H1 (cell line): ENCODE data around the gene MRTFB. TPM values are rescaled to one million over a fixed set of nuclear protein-coding genes. Genes with fewer than 3 reads are reported as not detected.

Experiments used
- ASH2L ChIP-seq: fragments of 200-600, 300-600 bp; sonication (generic); IDR thresholded peaks from one replicate; pipeline ENCODE4 v1.7.1; 2017; ENCODE audit warnings: low read length
- CTCF ChIP-seq, 3 experiments: IDR thresholded peaks; 1 replicate in 2 of 3; 2 replicates in 1 of 3; pipeline versions ENCODE4 v1.5.1 to v1.6.1; 2011; ENCODE audit warnings: low read length in 3 of 3, mild to moderate bottlenecking in 3 of 3, inconsistent platforms in 2 of 3, low read depth in 1 of 3, moderate library complexity in 1 of 3; ENCODE audit not compliant: insufficient read depth in 1 of 3; ENCODE audit errors: control extremely low read depth in 1 of 3
- HDAC6 ChIP-seq: IDR thresholded peaks from one replicate; pipeline ENCODE4 v1.7.1; 2012; ENCODE audit warnings: low read depth, mild to moderate bottlenecking, inconsistent platforms, low read length, moderate library complexity
- RBBP5 ChIP-seq: IDR thresholded peaks from 2 replicates; pipeline ENCODE4 v1.7.1; 2012; ENCODE audit warnings: low read depth, mild to moderate bottlenecking, inconsistent platforms, low read length, moderate library complexity, borderline replicate concordance
- YY1 ChIP-seq: IDR thresholded peaks from 2 replicates; pipeline ENCODE4 v1.6.1; 2011; ENCODE audit warnings: low read depth, mild to moderate bottlenecking, low read length
- polyA plus RNA-seq, 7 experiments: library from polyadenylated mRNA; depleted of rRNA in 3 of 7; stranded (reverse) in 5 of 7; unstranded in 2 of 7; fragments of >200 nt in 5 of 7; fragments of 200-250 nt in 2 of 7; gene quantifications; 1 replicate in 5 of 7; 2 replicates in 1 of 7; 4 replicates in 1 of 7; pipeline versions ENCODE4 v1.2.1 to v1.2.3, GENCODE V29; 2011 to 2013; ENCODE audit warnings: missing spikeins in 2 of 7, mixed read lengths in 2 of 7
- total RNA-seq: library from RNA; stranded (reverse); fragmentation: NEBNext Ultra II Directional; extraction: Animal tissue kit (Norgen Biotek cat#: 25700); gene quantifications from 2 replicates; pipeline ENCODE4 v1.2.1, GENCODE V29; 2021

The MRTFB gene
- total and polyA plus RNA-seq, 2 of the 8 experiments (the other 6 are each of a cell fraction or from before 2014, with no cell fraction given), result 13.5 to 34.9 TPM

DNA sequence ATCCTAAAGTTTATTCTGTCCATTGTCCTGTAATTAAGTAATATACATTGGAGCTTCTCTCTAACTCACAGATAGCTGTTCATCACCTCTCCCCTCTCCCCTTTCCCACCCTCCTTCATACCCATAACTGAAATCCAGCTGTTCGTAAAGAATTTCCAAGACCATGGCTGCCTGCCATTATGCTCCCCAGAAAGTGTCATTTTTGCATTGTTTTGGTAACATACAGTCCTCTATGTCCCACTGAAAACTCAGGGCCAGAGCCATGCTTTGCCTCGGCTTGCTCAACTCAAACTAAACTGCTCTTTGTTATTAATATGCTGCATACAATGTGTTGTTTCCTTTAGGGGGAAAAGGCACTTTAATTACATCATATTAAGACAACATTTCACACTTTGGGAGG is 132.0 kb downstream of the MRTFB start (continued):
- no peak for TF ChIP-seq CTCF (IDR thresholded peaks at IDR 0.05; ENCODE audit: control extremely low read depth in 1 of 3, insufficient read depth in 1 of 3, low read depth in 1 of 3, low read length in 3 of 3)
- TF ChIP-seq RBBP5, result no peak
- no peak for TF ChIP-seq HDAC6
- no peak for TF ChIP-seq YY1
- TF ChIP-seq ASH2L, result no peak
- TF ChIP-seq, all 59 proteins: peak for 0
